DOHH2 (cell line): ENCODE results near the gene TRPM4.
A peak's percentile ranks its signal among the peaks of the same experiment; 100 is the strongest.
"Not testable (repeated sequence)": the region's sequence is repeated elsewhere in the genome, so short reads cannot be mapped to it uniquely, and the experiment has no call there.

Experiments used
- H3F3A ChIP-seq: fragments of 200-600 bp; sonication (generic), shearing (Covaris generic); 2 replicates; pipeline ENCODE4 v1.6.0; 2016; ENCODE audit warnings: antibody characterized with exemption, mild to moderate bottlenecking; ENCODE audit not compliant: control insufficient read depth, insufficient read depth
- H3K27ac ChIP-seq: fragments of 200-600 bp; sonication (generic); 2 replicates; pipeline ENCODE4 v1.5.1; 2014; ENCODE audit warnings: low read depth, mild to moderate bottlenecking, low read length, moderate library complexity
- H3K27me3 ChIP-seq: fragments of 200-600 bp; sonication (generic); 2 replicates; pipeline ENCODE4 v1.6.1; 2014; ENCODE audit warnings: mild to moderate bottlenecking, low read length, mixed read lengths; ENCODE audit not compliant: control insufficient read depth
- H3K36me3 ChIP-seq: fragments of 200-600 bp; sonication (generic); 2 replicates; pipeline ENCODE4 v1.6.1; 2014; ENCODE audit warnings: mild to moderate bottlenecking, low read length, moderate library complexity, mixed read lengths; ENCODE audit not compliant: control insufficient read depth
- H3K4me1 ChIP-seq: fragments of 200-600 bp; sonication (generic); 2 replicates; pipeline ENCODE4 v1.6.1; 2014; ENCODE audit warnings: mild to moderate bottlenecking, low read length, mixed read lengths; ENCODE audit not compliant: control insufficient read depth
- H3K4me2 ChIP-seq: fragments of 200-600 bp; sonication (generic); 2 replicates; pipeline ENCODE4 v1.6.0; 2014; ENCODE audit warnings: mild to moderate bottlenecking, low read length, moderate library complexity
- H3K4me3 ChIP-seq: fragments of 200-600 bp; sonication (generic); 2 replicates; pipeline ENCODE4 v1.5.1; 2014; ENCODE audit warnings: mild to moderate bottlenecking, low read length, mixed read lengths
- H3K79me2 ChIP-seq: fragments of 200-600 bp; sonication (generic); 2 replicates; pipeline ENCODE4 v1.6.1; 2014; ENCODE audit warnings: mild to moderate bottlenecking, low read length, mixed read lengths; ENCODE audit not compliant: control insufficient read depth
- H3K9me2 ChIP-seq: fragments of 200-600 bp; sonication (generic); replicated peaks from 2 replicates; pipeline ENCODE4 v1.6.1; 2014; ENCODE audit warnings: mild to moderate bottlenecking, low read length, mixed read lengths; ENCODE audit not compliant: control insufficient read depth
- H3K9me3 ChIP-seq: fragments of 200-600 bp; sonication (generic); 2 replicates; pipeline ENCODE4 v1.6.1; 2014; ENCODE audit warnings: antibody characterized with exemption, low read length, mixed read lengths; ENCODE audit not compliant: control insufficient read depth, insufficient read depth
- H4K20me1 ChIP-seq: fragments of 200-600 bp; sonication (generic); 2 replicates; pipeline ENCODE4 v1.6.0; 2014; ENCODE audit warnings: low read depth, mild to moderate bottlenecking, antibody characterized with exemption, low read length, moderate library complexity; ENCODE audit not compliant: control insufficient read depth, insufficient read depth
- EZH2phosphoT487 ChIP-seq: fragments of 200-600 bp; sonication (generic); IDR thresholded peaks from 2 replicates; pipeline ENCODE4 v1.6.1; 2017; ENCODE audit warnings: borderline replicate concordance, mild to moderate bottlenecking, antibody characterized with exemption, low read length, moderate library complexity, mixed read lengths
- TF ChIP-seq, protein P1 (sequence below): fragments of 200-600 bp; sonication (generic); IDR thresholded peaks from one replicate; pipeline ENCODE4 v1.5.1; 2014; ENCODE audit warnings: antibody characterized with exemption, mild to moderate bottlenecking, low read depth, low read length; ENCODE audit not compliant: poor library complexity, severe bottlenecking

Gene TRPM4

DNA sequence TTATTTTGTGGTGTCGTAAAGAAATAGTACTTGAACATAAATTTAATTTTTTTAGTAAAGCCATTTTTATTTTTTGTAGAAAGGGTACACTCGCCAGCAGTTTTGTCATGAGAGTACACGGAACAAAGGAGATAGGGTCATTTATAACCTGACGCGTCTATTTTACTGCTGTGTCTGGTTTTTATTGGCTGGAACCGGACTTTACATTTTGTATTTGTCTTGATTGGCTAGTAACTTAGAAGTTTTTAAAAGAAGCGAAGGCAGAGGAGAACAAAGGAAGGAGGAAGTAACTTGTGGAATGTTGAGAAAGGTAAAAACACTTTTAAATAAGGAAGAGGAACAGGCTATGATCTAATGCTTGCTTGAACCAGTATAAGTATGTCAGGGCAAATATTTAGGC, 43.5 kb downstream of the TRPM4 start:
- no peaks in the 10 kb centered on the region for H3K9me3 ChIP-seq
- H3K9me2 ChIP-seq = no peaks in the 10 kb centered on the region
- no peaks in the 10 kb centered on the region for H3K79me2 ChIP-seq
- H3K4me3 ChIP-seq = no peak overlapping the region
- no peak overlapping the region for H3K4me2 ChIP-seq
- no peak overlapping the region for H3K27ac ChIP-seq
- peaks cover 6% of the 10 kb centered on the region for H3F3A ChIP-seq
- TF ChIP-seq, protein P1, sequence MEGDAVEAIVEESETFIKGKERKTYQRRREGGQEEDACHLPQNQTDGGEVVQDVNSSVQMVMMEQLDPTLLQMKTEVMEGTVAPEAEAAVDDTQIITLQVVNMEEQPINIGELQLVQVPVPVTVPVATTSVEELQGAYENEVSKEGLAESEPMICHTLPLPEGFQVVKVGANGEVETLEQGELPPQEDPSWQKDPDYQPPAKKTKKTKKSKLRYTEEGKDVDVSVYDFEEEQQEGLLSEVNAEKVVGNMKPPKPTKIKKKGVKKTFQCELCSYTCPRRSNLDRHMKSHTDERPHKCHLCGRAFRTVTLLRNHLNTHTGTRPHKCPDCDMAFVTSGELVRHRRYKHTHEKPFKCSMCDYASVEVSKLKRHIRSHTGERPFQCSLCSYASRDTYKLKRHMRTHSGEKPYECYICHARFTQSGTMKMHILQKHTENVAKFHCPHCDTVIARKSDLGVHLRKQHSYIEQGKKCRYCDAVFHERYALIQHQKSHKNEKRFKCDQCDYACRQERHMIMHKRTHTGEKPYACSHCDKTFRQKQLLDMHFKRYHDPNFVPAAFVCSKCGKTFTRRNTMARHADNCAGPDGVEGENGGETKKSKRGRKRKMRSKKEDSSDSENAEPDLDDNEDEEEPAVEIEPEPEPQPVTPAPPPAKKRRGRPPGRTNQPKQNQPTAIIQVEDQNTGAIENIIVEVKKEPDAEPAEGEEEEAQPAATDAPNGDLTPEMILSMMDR = no peak
- no peak for TF ChIP-seq EZH2phosphoT487
- no peaks in the 10 kb centered on the region for H3K27me3 ChIP-seq
- no peaks in the 10 kb centered on the region for H3K36me3 ChIP-seq
- H3K4me1 ChIP-seq = peaks cover 23% of the 10 kb centered on the region
- H4K20me1 ChIP-seq = no peaks in the 10 kb centered on the region

DNA sequence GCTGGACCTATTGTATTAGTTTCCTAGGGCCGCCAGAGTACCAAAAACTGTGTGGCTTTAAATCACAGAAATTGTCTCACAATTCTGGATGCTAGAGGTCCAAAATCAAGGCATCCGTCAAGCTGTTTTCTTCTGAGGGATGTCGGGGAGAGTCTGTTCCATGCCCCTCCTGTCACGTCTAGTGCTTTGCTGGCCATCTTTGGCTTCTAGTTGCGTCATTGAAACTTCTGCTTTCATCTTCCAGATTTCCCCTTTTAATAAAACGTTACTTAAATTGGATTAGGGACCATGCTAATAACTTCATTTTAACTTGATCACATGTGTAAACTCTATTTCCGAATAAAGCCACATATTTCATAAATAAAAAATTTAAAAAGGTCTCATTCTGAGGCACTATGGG, 47.5 kb downstream of the TRPM4 start:
- Histone ChIP-seq H3K9me2 (no peaks in the 10 kb centered on the region), H4K20me1 (no peaks in the 10 kb centered on the region), H3K27ac (peak overlapping the region; percentile 56), H3K27me3 (no peaks in the 10 kb centered on the region), H3K79me2 (no peaks in the 10 kb centered on the region), H3K36me3 (no peaks in the 10 kb centered on the region), H3K4me1 (peaks cover 47% of the 10 kb centered on the region), H3K4me3 (peak overlapping the region; percentile 2; the same call in 1 of the 2 replicates), H3K4me2 (peak overlapping the region; percentile 40), H3F3A (peaks cover 5% of the 10 kb centered on the region; the same call in 1 of the 2 replicates), H3K9me3 (no peaks in the 10 kb centered on the region)
- TF ChIP-seq EZH2phosphoT487 = no peak
- TF ChIP-seq, protein P1 = no peak

DNA sequence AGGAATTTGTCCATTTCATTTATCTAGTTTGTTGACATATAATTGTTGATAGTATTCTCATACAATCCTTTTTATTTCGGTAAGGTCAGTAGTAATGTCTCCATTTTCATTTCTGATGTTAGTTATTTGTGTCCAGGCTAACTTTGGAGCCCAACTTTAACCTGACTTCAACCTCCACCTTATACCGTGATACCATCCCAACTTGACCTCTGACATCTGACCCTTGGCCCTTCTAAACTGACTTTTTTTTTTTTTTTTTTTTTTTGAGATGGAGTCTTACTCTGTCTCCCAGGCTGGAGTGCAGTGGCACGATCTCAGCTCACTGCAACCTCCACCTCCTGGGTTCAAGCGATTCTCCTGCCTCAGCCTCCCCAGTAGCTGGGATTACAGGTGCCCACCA, 51.9 kb downstream of the TRPM4 start:
- Histone ChIP-seq H3F3A (peaks cover 10% of the 10 kb centered on the region), H3K4me1 (peaks cover 63% of the 10 kb centered on the region)
- not testable (repeated sequence) for H3K4me3 ChIP-seq, H3K4me2 ChIP-seq, H3K9me2 ChIP-seq, H3K79me2 ChIP-seq, H4K20me1 ChIP-seq, H3K9me3 ChIP-seq, H3K27ac ChIP-seq, H3K36me3 ChIP-seq, H3K27me3 ChIP-seq

DNA sequence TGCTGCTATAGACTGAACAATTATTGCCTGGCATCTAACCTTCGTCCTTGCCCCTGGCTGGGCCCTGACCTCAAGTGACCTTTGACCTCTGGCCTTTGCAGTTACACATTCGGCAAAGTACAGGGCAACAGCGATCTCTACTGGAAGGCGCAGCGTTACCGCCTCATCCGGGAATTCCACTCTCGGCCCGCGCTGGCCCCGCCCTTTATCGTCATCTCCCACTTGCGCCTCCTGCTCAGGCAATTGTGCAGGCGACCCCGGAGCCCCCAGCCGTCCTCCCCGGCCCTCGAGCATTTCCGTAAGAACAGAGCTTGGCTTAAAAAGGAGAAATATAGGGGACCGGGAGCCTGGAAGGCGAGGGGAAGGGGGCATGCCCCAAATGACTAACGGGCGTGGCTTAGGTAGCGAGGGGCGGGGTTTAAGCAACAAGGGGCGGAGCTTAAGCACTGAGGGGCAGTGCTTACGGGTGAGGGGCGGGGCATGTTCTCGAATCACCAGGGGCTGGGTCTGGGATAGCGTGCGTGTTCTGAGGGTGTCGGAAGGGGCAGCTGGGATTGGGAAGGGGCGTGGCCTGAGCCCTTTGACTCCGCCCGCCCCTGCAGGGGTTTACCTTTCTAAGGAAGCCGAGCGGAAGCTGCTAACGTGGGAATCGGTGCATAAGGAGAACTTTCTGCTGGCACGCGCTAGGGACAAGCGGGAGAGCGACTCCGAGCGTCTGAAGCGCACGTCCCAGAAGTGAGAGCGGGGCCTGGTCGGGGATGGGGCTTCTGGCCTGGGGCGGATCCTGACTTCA, 52.7 kb downstream of the TRPM4 start:
- Histone ChIP-seq H3K9me3 (no peaks in the 10 kb centered on the region), H3K9me2 (no peaks in the 10 kb centered on the region), H3F3A (peaks cover 10% of the 10 kb centered on the region), H4K20me1 (no peaks in the 10 kb centered on the region), H3K4me3 (no peak overlapping the region), H3K36me3 (no peaks in the 10 kb centered on the region), H3K27ac (no peak overlapping the region), H3K4me1 (peaks cover 62% of the 10 kb centered on the region), H3K27me3 (0 out of 2 replicates have a peak, but pooled peaks cover 3% of the 10 kb centered on the region), H3K4me2 (no peak overlapping the region), H3K79me2 (no peaks in the 10 kb centered on the region)
- TF ChIP-seq EZH2phosphoT487 = no peak
- TF ChIP-seq, protein P1 = no peak
